Measurements from ENCODE around the gene MDC1. TPM values are rescaled to one million over a fixed set of nuclear protein-coding genes. Genes with fewer than 3 reads are reported as not detected.

MDC1 gene
- total RNA-seq, 1 experiment from 2014 or later, result 77.6 TPM

GRCh38 chr6:30732237-30732943 is 15.3 kb upstream of the MDC1 start:
- Histone ChIP-seq H3K4ac (ENCODE audit: low read depth, low read length) (no peak overlapping the region), H3T11ph (ENCODE audit: low read length) (no peak overlapping the region), H4K8ac (replicated peaks; ENCODE audit: insufficient read length, low read depth, low read length) (no peak overlapping the region), H2BK120ac (ENCODE audit: low read depth, low read length, poor library complexity, severe bottlenecking) (no peak overlapping the region), H3K27me3 (ENCODE audit: insufficient read depth, low read length) (no peaks in the 10 kb centered on the region), H3K27ac (ENCODE audit: insufficient read length, low read depth, low read length) (no peak overlapping the region), H4K20me1 (ENCODE audit: control insufficient read depth, insufficient read depth, insufficient read length) (no peaks in the 10 kb centered on the region), H3K9ac (ENCODE audit: extremely low read depth, insufficient read length, low read length) (no peak overlapping the region), H4K5ac (ENCODE audit: insufficient read length, low read depth, low read length) (no peak overlapping the region), H3K23ac (ENCODE audit: insufficient read length, low read depth, low read length) (no peak overlapping the region), H3K23me2 (ENCODE audit: insufficient read length, low read depth, low read length, poor library complexity, severe bottlenecking) (no peaks in the 10 kb centered on the region), H2BK20ac (ENCODE audit: low read depth, low read length, poor library complexity, severe bottlenecking) (no peak overlapping the region), H2AK5ac (ENCODE audit: insufficient read length, low read length) (no peak overlapping the region), H3K14ac (ENCODE audit: insufficient read depth, low read length) (no peak overlapping the region), H3K79me2 (ENCODE audit: insufficient read depth, low read length) (no peaks in the 10 kb centered on the region), H3K79me1 (ENCODE audit: insufficient read depth, low read depth, low read length, poor library complexity, severe bottlenecking) (no peaks in the 10 kb centered on the region), H2AFZ (ENCODE audit: low read length) (no peak overlapping the region), H2BK12ac (ENCODE audit: insufficient read length, low read depth, low read length) (no peak overlapping the region), H3K18ac (ENCODE audit: insufficient read length, low read depth, low read length) (no peak overlapping the region), H4K91ac (ENCODE audit: insufficient read length, low read depth, low read length) (no peak overlapping the region), H3K4me2 (ENCODE audit: insufficient read depth, insufficient read length, low read length) (no peak overlapping the region), H3K4me1 (ENCODE audit: insufficient read depth, low read length) (no peaks in the 10 kb centered on the region), H3K9me3 (ENCODE audit: control insufficient read depth, low read depth, low read length) (no peaks in the 10 kb centered on the region), H2BK15ac (ENCODE audit: low read depth, low read length) (no peak overlapping the region), H3K56ac (ENCODE audit: insufficient read length, low read depth, low read length) (no peak overlapping the region), H2BK5ac (ENCODE audit: insufficient read length, low read length) (no peak overlapping the region)
- Mint-ChIP-seq H3K27ac (peak overlapping the region in 2 of 3 experiments; percentile 10 to 40; a peak in 1 of 7 replicates), H3K9me3 (no peaks in the 10 kb centered on the region), H3K27me3 (ENCODE audit: low read depth) (no peaks in the 10 kb centered on the region), H3K4me3 (no peak overlapping the region), H3K36me3 (ENCODE audit: insufficient read depth in 1 of 3, low read depth in 3 of 3) (peaks cover 31 to 83% (median 60%) of the 10 kb centered on the region in 3 experiments), H3K4me1 (peaks cover 2% of the 10 kb centered on the region in 2 experiments; a peak in 1 of 4 replicates)
- WGBS (ENCODE audit: extremely low coverage, insufficient read length, low lambda C conversion rate), result no CpG with 5 or more reads among the region's 12 CpGs
- no peak for TF ChIP-seq CTCF (conservative IDR thresholded peaks at IDR 0.05)
- DNase-seq, result no peak

Measured in H9 (cell line).